Endothelial cell (in vitro differentiated cells): ENCODE data around the gene STAT4. TPM values are rescaled to one million over a fixed set of nuclear protein-coding genes. Genes with fewer than 3 reads are reported as not detected.

Source experiments
- DNase-seq: peaks from one replicate; pipeline ENCODE4 v3.0.0; 2021; ENCODE audit warnings: low spot score
- H3K27ac Mint-ChIP-seq: one replicate; pipeline ENCODE4 v1.8.0; 2021; ENCODE audit warnings: mixed read lengths, inconsistent platforms; ENCODE audit not compliant: unreplicated experiment
- H3K27me3 Mint-ChIP-seq: one replicate; pipeline ENCODE4 v1.8.0; 2021; ENCODE audit warnings: mild to moderate bottlenecking, moderate library complexity, mixed read lengths, inconsistent platforms; ENCODE audit not compliant: unreplicated experiment
- H3K36me3 Mint-ChIP-seq: one replicate; pipeline ENCODE4 v1.8.0; 2021; ENCODE audit warnings: mild to moderate bottlenecking, low read depth, mixed read lengths, inconsistent platforms; ENCODE audit not compliant: unreplicated experiment
- H3K4me1 Mint-ChIP-seq: one replicate; pipeline ENCODE4 v1.8.0; 2021; ENCODE audit warnings: mild to moderate bottlenecking, mixed read lengths, inconsistent platforms; ENCODE audit not compliant: unreplicated experiment
- H3K4me3 Mint-ChIP-seq: one replicate; pipeline ENCODE4 v1.8.0; 2021; ENCODE audit warnings: mild to moderate bottlenecking, mixed read lengths, inconsistent platforms; ENCODE audit not compliant: unreplicated experiment
- H3K9me3 Mint-ChIP-seq: one replicate; pipeline ENCODE4 v1.8.0; 2021; ENCODE audit warnings: mixed read lengths, inconsistent platforms; ENCODE audit not compliant: unreplicated experiment
- total RNA-seq: library from RNA; stranded (reverse); fragmentation: NEBNext Ultra II Directional; extraction: Animal tissue kit (Norgen Biotek cat#: 25700); gene quantifications from one replicate; pipeline ENCODE4 v1.2.1, GENCODE V29; 2021; ENCODE audit not compliant: unreplicated experiment
- TF ChIP-seq, protein P1 (sequence below): fragments of 200-600 bp; sonication (generic); IDR thresholded peaks from one replicate; pipeline ENCODE4 v1.5.0; 2021; ENCODE audit warnings: antibody characterized with exemption; ENCODE audit not compliant: unreplicated experiment

STAT4 gene
- total RNA-seq, 1 donor from 2014 or later, result 1.1 TPM

DNA sequence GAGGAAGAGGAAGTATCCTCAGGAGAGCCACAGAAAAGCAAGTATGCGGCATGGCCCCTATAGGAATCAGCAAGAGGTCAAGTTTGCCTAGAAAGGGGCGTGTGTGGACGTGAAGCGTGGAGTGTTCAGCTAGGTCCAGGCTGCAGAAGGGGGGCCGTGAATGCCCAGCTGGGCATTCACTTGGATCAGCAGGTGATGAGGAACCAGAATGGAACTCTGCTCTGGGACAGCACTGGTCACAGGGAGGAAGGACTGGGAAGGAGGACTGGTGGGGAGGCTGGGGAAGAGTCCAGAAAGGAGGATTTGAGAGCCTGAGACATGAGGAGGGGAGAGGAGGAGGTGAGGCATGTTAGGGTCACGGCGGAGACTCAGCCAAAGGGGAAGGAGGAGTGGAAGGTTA is 156.6 kb downstream of the STAT4 start:
- TF ChIP-seq, protein P1, sequence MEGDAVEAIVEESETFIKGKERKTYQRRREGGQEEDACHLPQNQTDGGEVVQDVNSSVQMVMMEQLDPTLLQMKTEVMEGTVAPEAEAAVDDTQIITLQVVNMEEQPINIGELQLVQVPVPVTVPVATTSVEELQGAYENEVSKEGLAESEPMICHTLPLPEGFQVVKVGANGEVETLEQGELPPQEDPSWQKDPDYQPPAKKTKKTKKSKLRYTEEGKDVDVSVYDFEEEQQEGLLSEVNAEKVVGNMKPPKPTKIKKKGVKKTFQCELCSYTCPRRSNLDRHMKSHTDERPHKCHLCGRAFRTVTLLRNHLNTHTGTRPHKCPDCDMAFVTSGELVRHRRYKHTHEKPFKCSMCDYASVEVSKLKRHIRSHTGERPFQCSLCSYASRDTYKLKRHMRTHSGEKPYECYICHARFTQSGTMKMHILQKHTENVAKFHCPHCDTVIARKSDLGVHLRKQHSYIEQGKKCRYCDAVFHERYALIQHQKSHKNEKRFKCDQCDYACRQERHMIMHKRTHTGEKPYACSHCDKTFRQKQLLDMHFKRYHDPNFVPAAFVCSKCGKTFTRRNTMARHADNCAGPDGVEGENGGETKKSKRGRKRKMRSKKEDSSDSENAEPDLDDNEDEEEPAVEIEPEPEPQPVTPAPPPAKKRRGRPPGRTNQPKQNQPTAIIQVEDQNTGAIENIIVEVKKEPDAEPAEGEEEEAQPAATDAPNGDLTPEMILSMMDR, result no peak
- H3K9me3 Mint-ChIP-seq, result no peaks in the 10 kb centered on the region
- no peaks in the 10 kb centered on the region for H3K27me3 Mint-ChIP-seq
- no peak overlapping the region for H3K27ac Mint-ChIP-seq
- no peak for DNase-seq
- H3K4me3 Mint-ChIP-seq, result peak overlapping the region; percentile 39
- no peaks in the 10 kb centered on the region for H3K4me1 Mint-ChIP-seq
- H3K36me3 Mint-ChIP-seq, result peaks cover 51% of the 10 kb centered on the region

DNA sequence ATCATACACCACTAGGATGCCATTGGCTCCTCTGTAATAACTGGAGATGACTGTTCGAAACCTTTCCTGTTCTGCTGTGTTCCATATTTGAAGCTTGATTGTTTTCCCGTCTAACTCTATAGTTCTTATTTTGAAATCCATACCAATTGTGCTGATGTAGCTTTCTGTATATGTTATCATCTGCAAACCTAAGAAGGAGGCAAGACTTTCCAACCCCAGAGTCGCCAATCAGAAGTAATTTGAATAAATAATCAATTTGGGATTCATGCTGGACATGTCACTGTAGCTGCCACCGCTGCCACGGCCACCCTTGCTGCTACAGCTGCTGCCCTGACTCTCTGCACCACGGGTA is 157.5 kb downstream of the STAT4 start:
- H3K36me3 Mint-ChIP-seq, result peaks cover 56% of the 10 kb centered on the region
- H3K27me3 Mint-ChIP-seq, result no peaks in the 10 kb centered on the region
- H3K4me1 Mint-ChIP-seq, result no peaks in the 10 kb centered on the region
- no peak overlapping the region for H3K4me3 Mint-ChIP-seq
- no peaks in the 10 kb centered on the region for H3K9me3 Mint-ChIP-seq
- TF ChIP-seq, protein P1, result no peak
- no peak for DNase-seq
- H3K27ac Mint-ChIP-seq, result no peak overlapping the region

DNA sequence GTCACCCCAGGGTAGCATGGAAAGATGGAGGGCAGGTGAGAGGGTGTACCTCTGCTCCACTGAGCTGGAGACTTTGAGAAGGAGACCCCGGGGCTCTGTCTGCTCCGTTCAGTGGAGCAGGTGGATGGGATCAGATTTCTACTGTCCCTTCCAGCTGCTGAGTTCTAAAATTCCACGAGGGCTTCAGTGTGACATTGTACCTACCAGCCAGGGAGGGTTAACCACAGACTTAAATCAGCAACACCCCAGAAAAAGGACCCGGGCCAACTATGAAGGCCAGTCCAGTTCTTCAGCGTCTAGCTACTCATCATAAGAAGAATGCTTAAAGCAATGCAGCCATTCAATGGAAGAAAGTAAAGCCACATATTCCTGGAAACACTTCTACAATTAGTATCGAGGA is 160.7 kb downstream of the STAT4 start:
- peaks cover 57% of the 10 kb centered on the region for H3K36me3 Mint-ChIP-seq
- H3K4me1 Mint-ChIP-seq, result peaks cover 6% of the 10 kb centered on the region
- H3K4me3 Mint-ChIP-seq, result no peak overlapping the region
- peaks cover 3% of the 10 kb centered on the region for H3K27me3 Mint-ChIP-seq
- TF ChIP-seq, protein P1, result no peak
- DNase-seq, result no peak
- H3K9me3 Mint-ChIP-seq, result no peaks in the 10 kb centered on the region
- H3K27ac Mint-ChIP-seq, result no peak overlapping the region

DNA sequence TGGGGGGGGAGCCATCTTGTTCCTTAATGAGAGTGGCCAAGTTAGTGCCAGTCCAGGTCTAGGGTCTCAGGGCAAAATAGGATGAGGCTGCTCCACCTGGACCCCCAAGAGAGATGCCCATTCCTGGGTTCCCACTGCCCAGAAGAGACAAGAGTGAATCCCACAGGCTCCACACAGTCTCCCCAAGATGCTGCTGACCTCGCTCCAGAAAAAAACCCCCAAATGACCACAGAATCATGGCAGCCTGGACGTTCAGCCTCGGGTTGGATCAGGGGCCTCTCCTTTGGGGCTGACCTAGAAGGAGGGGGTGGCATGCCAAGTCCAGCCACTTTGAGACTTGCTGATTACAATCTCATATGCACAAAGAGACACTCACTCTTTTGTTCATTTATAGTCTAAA is 161.9 kb downstream of the STAT4 start:
- no peaks in the 10 kb centered on the region for H3K9me3 Mint-ChIP-seq
- no peak overlapping the region for H3K4me3 Mint-ChIP-seq
- H3K4me1 Mint-ChIP-seq, result peaks cover 6% of the 10 kb centered on the region
- peaks cover 57% of the 10 kb centered on the region for H3K36me3 Mint-ChIP-seq
- no peak overlapping the region for H3K27ac Mint-ChIP-seq
- peaks cover 6% of the 10 kb centered on the region for H3K27me3 Mint-ChIP-seq
- no peak for DNase-seq
- TF ChIP-seq, protein P1, result no peak

DNA sequence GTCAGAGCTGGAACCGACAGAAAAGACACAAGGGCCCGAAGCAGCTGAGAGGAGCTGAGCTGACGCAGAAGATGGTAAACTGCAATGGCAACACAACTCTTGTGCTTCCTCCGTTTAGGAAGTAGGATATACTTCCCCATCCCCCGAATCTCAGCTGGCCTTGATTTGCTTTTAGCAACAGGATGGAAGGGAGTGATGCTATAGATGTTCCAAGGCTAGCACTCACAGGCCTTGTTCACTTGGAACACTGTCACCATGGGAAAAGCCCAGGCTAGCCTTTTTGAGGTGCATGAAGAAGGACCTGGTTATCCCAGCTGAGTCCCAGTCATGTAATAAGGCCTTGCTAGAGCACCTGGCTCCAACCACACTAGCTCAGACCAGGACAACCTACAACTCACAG is 162.9 kb downstream of the STAT4 start:
- DNase-seq, result no peak
- no peaks in the 10 kb centered on the region for H3K9me3 Mint-ChIP-seq
- H3K4me3 Mint-ChIP-seq, result no peak overlapping the region
- H3K4me1 Mint-ChIP-seq, result peaks cover 6% of the 10 kb centered on the region
- TF ChIP-seq, protein P1, result no peak
- peaks cover 55% of the 10 kb centered on the region for H3K36me3 Mint-ChIP-seq
- no peak overlapping the region for H3K27ac Mint-ChIP-seq
- H3K27me3 Mint-ChIP-seq, result peaks cover 7% of the 10 kb centered on the region
